GM10248 (cell line): ENCODE data around the gene CYFIP1.
A peak's percentile ranks its signal among the peaks of the same experiment; 100 is the strongest.

ENCODE experiments used
- CTCF ChIA-PET: fragments of 300-600 bp; sonication (Branson Sonifier 250); formaldehyde crosslinking; extraction: SDS; loops from one replicate; lab custom pipeline; 2021; ENCODE audit warnings: antibody characterized with exemption; lab: Yijun Ruan, JAX
- POLR2A ChIA-PET: fragments of 350-650 bp; sonication (Branson Sonifier 250); formaldehyde crosslinking; extraction: SDS; loops from one replicate; lab custom pipeline; 2020; ENCODE audit warnings: antibody characterized with exemption; lab: Yijun Ruan, JAX
- DNase-seq: peaks from one replicate; pipeline ENCODE4 v3.0.0; 2012; ENCODE audit errors: extremely low spot score
- TF ChIP-seq, protein P1 (sequence below): IDR thresholded peaks from 2 replicates; pipeline ENCODE4 v1.5.1; 2012; ENCODE audit warnings: mild to moderate bottlenecking, low read depth; ENCODE audit errors: extremely low read depth, missing control alignments, control extremely low read depth

Gene CYFIP1

GRCh38 chr15:22939652-22940061, 40.5 kb downstream of the CYFIP1 start:
- ChIA-PET CTCF (no interaction called here), POLR2A (no interaction called here)
- DNase-seq: no peak
- TF ChIP-seq, protein P1, sequence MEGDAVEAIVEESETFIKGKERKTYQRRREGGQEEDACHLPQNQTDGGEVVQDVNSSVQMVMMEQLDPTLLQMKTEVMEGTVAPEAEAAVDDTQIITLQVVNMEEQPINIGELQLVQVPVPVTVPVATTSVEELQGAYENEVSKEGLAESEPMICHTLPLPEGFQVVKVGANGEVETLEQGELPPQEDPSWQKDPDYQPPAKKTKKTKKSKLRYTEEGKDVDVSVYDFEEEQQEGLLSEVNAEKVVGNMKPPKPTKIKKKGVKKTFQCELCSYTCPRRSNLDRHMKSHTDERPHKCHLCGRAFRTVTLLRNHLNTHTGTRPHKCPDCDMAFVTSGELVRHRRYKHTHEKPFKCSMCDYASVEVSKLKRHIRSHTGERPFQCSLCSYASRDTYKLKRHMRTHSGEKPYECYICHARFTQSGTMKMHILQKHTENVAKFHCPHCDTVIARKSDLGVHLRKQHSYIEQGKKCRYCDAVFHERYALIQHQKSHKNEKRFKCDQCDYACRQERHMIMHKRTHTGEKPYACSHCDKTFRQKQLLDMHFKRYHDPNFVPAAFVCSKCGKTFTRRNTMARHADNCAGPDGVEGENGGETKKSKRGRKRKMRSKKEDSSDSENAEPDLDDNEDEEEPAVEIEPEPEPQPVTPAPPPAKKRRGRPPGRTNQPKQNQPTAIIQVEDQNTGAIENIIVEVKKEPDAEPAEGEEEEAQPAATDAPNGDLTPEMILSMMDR: no peak

- DNase-seq: no peak
- CTCF ChIA-PET: interaction anchor here (2.0 kb wide), 1 partner anchor 98 kb away, joined by 4 read pairs; no protein-coding TSS in a partner anchor
- TF ChIP-seq, protein P1: no peak
- POLR2A ChIA-PET: no interaction called here
Measured at GRCh38 chr15:22939051-22939450, 41.1 kb downstream of the CYFIP1 start.

DNA sequence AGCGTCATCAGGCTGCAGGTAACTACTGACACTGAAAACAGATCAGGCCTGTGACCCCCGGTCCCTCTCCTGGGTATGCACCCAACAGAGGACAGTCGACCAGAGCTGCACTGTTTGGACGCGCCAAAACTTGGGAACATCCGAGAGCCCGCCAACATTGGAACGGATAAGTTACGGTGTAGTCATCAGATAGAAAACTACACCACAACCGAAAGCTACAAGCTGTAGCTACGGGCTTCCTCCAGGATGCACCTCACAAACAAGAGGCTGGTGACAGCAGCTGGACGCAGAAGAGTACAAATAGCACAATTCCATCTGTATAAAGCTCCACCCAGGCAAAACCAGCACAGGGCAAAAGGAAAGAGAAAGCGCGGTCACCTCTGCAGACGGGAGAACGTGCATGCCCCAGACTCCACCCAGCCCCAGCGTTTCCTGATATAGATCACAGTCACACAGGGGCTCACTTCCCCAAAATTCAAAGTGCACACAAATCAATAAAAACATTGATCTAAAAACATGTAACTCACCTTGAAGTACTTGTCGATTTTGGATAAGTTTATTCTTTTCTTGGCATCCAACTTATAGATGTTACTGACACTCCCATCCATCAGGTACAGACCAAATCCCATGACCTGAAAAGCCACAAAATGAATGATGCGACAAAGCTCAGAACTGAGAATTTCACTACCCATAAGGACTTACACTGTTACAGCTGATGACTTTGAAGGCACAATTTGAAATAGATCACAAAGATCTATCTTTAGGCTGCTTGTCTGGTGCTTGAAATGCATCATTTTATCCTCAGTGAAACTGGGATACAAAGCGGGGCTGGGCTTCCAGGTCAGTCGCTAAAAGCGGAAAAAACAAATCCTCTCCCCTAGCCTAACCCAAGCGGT, 43.3 kb downstream of the CYFIP1 start:
- DNase-seq: peak; percentile 81
- ChIA-PET POLR2A (no interaction called here), CTCF (interaction anchor here (2.0 kb wide), 1 partner anchor 100 kb away, joined by 4 read pairs; no protein-coding TSS in a partner anchor)
- TF ChIP-seq, protein P1: no peak

GRCh38 chr15:22933641-22934061, 46.5 kb downstream of the CYFIP1 start:
- no peak for DNase-seq
- ChIA-PET POLR2A (no interaction called here), CTCF (no interaction called here)
- TF ChIP-seq, protein P1: no peak

- POLR2A ChIA-PET: no interaction called here
- TF ChIP-seq, protein P1: no peak
- CTCF ChIA-PET: no interaction called here
- DNase-seq: no peak
Measured at GRCh38 chr15:22931784-22932536, 48.2 kb downstream of the CYFIP1 start.

- no peak for DNase-seq
- CTCF ChIA-PET: interaction anchor here (1.0 kb wide), 1 partner anchor 75 kb away, joined by 3 read pairs; no protein-coding TSS in a partner anchor
- TF ChIP-seq, protein P1: no peak
- POLR2A ChIA-PET: no interaction called here
Measured at GRCh38 chr15:22930782-22931484, 49.2 kb downstream of the CYFIP1 start.
